NB4 (cell line): Measurements from ENCODE around the gene KLHDC9.

Source experiments
- DNase-seq: peaks from one replicate; pipeline ENCODE4 v3.0.0; 2010; ENCODE audit warnings: low read depth
- H3K4me3 ChIP-seq: one replicate; pipeline ENCODE4 v1.5.1; 2011; ENCODE audit warnings: mild to moderate bottlenecking, low read depth, low read length, moderate library complexity
- MYC ChIP-seq: IDR thresholded peaks from 2 replicates; pipeline ENCODE4 v1.6.1; 2011; ENCODE audit warnings: low read depth, low read length
- POLR2A ChIP-seq: IDR thresholded peaks from 2 replicates; pipeline ENCODE4 v1.6.1; 2011; ENCODE audit warnings: mild to moderate bottlenecking; ENCODE audit not compliant: insufficient read length; ENCODE audit errors: extremely low read depth
- TF ChIP-seq, protein P1 (sequence below): IDR thresholded peaks from one replicate; pipeline ENCODE4 v1.5.1; 2012; ENCODE audit warnings: low read depth, low read length
- TF ChIP-seq, protein P2 (sequence below): IDR thresholded peaks from 2 replicates; pipeline ENCODE4 v1.6.1; 2011; ENCODE audit warnings: low read depth, low read length

Gene KLHDC9

DNA sequence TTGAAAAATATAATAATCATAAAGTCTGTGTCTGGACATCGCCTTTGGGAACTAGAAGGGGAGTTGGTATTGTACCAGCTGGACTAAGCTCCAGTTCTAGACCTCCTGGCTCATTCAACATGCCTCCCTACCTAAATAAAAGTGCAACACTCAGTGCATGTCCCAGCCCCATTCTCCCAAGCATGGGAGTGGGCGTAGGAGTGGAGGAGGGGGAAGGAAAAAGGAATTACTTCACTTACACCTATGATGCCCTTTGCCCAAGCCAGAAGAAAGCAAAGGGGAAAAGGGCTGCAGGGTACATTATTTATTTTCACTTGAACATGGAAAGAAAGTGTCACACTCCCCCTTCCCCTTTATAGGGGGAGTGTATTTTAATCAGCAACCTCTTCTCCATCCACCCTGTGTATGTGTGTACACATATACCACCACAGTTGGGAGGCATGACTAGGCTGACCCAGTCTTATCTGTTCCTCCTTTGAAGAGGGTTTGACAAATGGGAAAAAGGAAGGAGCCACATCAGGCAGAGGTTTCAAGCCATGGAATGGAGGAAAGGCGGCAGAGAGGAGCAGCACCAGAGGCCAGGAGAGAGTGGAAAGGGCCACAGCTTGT is 23.0 kb downstream of the KLHDC9 start:
- TF ChIP-seq, protein P1, sequence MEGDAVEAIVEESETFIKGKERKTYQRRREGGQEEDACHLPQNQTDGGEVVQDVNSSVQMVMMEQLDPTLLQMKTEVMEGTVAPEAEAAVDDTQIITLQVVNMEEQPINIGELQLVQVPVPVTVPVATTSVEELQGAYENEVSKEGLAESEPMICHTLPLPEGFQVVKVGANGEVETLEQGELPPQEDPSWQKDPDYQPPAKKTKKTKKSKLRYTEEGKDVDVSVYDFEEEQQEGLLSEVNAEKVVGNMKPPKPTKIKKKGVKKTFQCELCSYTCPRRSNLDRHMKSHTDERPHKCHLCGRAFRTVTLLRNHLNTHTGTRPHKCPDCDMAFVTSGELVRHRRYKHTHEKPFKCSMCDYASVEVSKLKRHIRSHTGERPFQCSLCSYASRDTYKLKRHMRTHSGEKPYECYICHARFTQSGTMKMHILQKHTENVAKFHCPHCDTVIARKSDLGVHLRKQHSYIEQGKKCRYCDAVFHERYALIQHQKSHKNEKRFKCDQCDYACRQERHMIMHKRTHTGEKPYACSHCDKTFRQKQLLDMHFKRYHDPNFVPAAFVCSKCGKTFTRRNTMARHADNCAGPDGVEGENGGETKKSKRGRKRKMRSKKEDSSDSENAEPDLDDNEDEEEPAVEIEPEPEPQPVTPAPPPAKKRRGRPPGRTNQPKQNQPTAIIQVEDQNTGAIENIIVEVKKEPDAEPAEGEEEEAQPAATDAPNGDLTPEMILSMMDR: no peak
- TF ChIP-seq POLR2A (no peak), MYC (no peak)
- TF ChIP-seq, protein P2, sequence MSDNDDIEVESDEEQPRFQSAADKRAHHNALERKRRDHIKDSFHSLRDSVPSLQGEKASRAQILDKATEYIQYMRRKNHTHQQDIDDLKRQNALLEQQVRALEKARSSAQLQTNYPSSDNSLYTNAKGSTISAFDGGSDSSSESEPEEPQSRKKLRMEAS: no peak
- H3K4me3 ChIP-seq: no peak overlapping the region
- no peak for DNase-seq

DNA sequence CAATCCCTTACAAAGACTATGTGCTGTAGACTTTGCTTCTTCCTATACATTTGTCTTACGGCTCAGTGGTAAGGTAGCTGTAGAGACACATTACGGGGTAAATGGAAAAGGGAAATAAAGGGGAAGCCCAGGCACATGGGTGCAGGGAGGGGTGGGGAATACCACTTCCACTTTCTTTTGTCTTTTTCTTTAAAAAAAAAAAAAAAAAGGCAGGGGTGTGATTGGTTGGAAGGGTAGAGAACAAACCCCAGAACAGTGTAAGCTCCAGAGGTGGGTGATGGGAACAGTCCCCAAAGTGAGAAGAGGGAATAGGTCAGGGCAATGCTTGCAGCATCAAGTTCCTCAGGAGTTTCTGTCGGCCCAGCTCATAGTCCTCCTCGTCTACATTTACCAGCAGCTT is 23.7 kb downstream of the KLHDC9 start:
- TF ChIP-seq, protein P1: no peak
- peak; percentile 22 for DNase-seq

DNA sequence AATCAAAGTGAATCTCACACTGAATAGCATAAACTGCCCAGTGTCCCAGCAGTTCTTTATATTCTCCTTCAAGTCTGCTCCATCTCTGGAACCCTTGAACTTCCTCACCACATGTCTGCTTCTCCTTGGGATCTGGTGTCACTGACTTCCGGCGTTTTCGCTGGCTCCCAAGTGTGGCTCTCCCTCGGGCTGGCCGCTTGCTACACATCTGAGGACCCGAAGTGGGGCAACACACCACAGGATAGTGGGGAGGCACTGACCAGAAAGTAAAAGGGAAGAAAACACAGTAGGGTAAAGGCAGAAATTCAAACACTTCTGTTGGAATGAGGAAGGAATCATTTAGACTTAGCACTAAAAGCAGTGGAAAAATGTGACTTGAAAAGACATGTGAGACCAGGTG is 24.8 kb downstream of the KLHDC9 start:
- no peak for TF ChIP-seq MYC
- TF ChIP-seq POLR2A: no peak
- TF ChIP-seq, protein P1: no peak
- TF ChIP-seq, protein P2: no peak
- H3K4me3 ChIP-seq: no peak overlapping the region
- DNase-seq: no peak

More for the DNA sequence above, 23.7 kb downstream of the KLHDC9 start:
- no peak overlapping the region for H3K4me3 ChIP-seq

DNA sequence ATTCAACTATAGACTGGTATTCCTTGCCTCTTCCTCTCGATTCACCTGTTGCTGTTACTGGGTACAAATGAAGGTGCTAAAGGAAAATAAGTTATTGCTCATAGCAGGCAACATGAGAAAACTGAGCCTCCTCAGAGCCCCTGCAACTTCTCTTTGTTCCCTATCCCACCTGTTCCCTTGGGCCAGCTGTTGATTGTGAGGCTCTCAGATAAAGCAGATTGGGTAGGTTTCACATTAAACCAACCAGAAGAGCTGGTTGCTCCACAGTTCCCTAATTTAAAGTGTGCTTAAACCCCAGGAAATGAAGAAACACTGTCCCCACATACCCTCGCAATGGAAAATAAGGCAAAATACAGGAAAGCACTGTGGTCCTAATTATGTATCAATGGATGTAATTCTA is 29.5 kb downstream of the KLHDC9 start:
- DNase-seq: peak; percentile 68
- H3K4me3 ChIP-seq: peak overlapping the region; percentile 7
- TF ChIP-seq MYC: no peak
- TF ChIP-seq, protein P2: no peak
- no peak for TF ChIP-seq POLR2A
- TF ChIP-seq, protein P1: no peak

DNA sequence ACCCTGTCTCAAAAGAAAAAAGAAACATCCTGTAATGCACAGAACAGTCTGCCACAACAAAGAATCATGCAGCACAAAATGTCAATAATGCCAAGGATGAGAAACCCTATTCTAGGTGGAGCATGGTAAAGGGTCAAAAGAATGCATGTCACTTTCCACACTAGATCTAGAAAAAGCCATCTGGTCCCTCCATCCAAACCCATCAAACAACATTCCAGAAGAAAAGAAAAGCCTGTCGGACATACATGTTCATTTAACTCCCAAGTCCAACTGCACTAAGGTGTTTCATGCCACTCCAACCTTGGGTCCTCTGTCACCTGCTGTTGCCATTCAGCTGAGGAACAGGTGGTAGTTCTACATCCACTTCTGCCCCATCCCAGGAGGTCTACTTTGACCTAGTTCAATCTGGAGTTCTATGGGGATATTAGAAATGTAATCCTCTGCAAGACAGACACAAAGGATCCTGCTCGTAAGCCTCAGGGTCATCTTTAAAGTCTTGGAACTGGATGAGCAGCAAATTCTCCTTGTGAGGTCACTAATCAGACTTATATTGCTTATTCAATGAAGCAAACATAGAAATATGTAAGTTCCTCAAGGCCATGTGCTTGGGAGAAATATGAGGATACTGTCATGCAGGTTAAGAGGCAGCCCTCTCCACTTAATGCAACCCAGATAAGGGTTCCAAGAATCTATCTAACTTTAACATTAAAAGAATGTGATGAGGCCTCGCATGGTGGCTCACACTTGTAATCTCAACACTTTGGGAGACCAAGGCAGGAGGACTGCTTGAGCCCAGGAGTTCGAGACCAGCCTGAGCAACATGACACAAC is 30.6 kb downstream of the KLHDC9 start:
- no peak for DNase-seq
- no peak overlapping the region for H3K4me3 ChIP-seq

More for the DNA sequence above, 30.6 kb downstream of the KLHDC9 start:
- TF ChIP-seq MYC: no peak
- TF ChIP-seq, protein P2: no peak
- no peak for TF ChIP-seq POLR2A
- TF ChIP-seq, protein P1: no peak
